Body of pancreas (tissue), 4 donors: ENCODE results near the gene COMMD9. TPM values are rescaled to one million over a fixed set of nuclear protein-coding genes. Genes with fewer than 3 reads are reported as not detected.
A peak's percentile ranks its signal among the peaks of the same experiment; 100 is the strongest.

Experiments
- ATAC-seq: fragments of 150-250 bp; one replicate; pipeline ENCODE4 v1.9.1; 2016
- DNase-seq, 4 donors: peaks; one replicate each; pipeline ENCODE4 v3.0.0-alpha.2; 2019
- H3K27ac ChIP-seq, 4 donors: fragments of 200-600 bp; sonication (generic); 1 replicate in 3 of 4; 2 replicates in 1 of 4; pipeline versions ENCODE4 v1.5.1 to v1.6.1; 2016 to 2019; ENCODE audit warnings: mild to moderate bottlenecking in 1 of 4, mixed read lengths in 1 of 4, moderate library complexity in 1 of 4
- H3K27me3 ChIP-seq, 2 donors: fragments of 200-600 bp; sonication (generic); one replicate each; pipeline ENCODE4 v1.6.0; 2016; ENCODE audit warnings: mild to moderate bottlenecking in 1 of 2
- H3K36me3 ChIP-seq, 2 donors: fragments of 200-600 bp; sonication (generic); replicated peaks in 1 of 2; 2 replicates each; pipeline ENCODE4 v1.5.1; 2016; ENCODE audit warnings: low read depth in 2 of 2; ENCODE audit not compliant: insufficient read depth in 1 of 2
- H3K4me1 ChIP-seq: fragments of 200-600 bp; sonication (generic); one replicate; pipeline ENCODE4 v1.6.0; 2016
- H3K4me3 ChIP-seq, 2 donors: fragments of 200-600 bp; sonication (generic); 1 replicate in 1 of 2; 2 replicates in 1 of 2; pipeline ENCODE4 v1.5.1; 2016 to 2019
- H3K9me3 ChIP-seq, 3 donors: fragments of 200-600 bp; sonication (generic); 1 replicate in 2 of 3; 2 replicates in 1 of 3; pipeline ENCODE4 v1.5.1; 2016
- POLR2A ChIP-seq, 3 donors: fragments of 450-650 bp; IDR thresholded peaks; one replicate each; pipeline ENCODE4 v1.6.1; 2016; ENCODE audit warnings: antibody characterized with exemption in 3 of 3, mild to moderate bottlenecking in 2 of 3
- WGBS, 2 donors: methylation state at CpG; one replicate each; pipeline ENCODE4 v1.1.5; 2017; 5-methylcytosine and 5-hydroxymethylcytosine counted together
- intact Hi-C: fragments of 100-400 bp; cut with DNase I; formaldehyde crosslinking; loops from one replicate; pipeline ENCODE4 v1.15.1; 2023
- total RNA-seq, 2 donors: library from RNA; depleted of rRNA; stranded (reverse); fragments of >200 nt; gene quantifications; one replicate each; pipeline ENCODE4 v1.1.0, GENCODE V29; 2016

Gene COMMD9
- total RNA-seq, 2 donors from 2014 or later: 26.4 to 28.5 TPM

DNA sequence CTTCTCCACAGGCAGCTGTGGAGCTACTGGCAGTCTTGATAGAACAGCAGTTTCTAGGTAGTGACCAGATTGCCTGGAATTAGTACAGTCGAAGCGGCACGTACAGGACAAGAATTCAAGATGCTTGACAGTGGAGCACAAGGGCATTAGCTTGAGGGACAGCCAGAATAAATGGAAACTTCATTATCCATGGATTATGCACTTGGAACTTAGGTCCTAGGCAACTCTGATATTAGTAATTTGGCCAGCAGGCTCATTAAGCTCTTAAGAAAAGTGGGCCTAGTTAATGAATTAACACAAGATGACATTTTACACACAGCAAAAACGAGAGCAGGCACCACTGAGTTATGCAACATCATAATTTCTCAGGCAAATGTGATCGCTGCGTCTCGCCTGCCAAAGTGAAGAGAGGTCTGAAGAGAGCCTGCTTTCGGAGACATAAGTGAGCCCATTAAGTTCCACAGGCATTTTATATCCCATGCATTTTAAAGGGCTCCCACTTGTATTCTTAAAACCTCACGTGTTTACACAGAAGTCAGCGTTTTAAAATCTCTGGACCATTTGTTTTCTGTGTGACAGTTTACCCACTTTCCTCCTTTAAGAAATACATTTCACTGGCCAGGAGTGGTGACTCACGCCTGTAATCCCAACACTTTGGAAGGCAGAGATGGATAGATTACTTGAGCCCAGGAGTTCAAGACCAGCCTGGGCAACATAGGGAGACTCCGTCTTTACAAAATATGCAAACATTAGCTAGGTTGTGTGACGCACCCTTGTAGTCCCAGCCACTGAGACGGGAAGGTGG, 66.2 kb downstream of the COMMD9 start:
- ATAC-seq (no peak), DNase-seq (peak in 1 of 4 donors; percentile 14)
- H3K36me3 ChIP-seq: no peaks in the 10 kb centered on the region
- intact Hi-C loops: no loop called here
- H3K27me3 ChIP-seq: no peaks in the 10 kb centered on the region
- WGBS, 2 donors: 51 to 53% methylated on average over 14 of the region's 14 CpGs
- peaks cover 0 to 5% (median 0%) of the 10 kb centered on the region in 3 donors for H3K9me3 ChIP-seq
- H3K4me1 ChIP-seq: no peaks in the 10 kb centered on the region
- TF ChIP-seq POLR2A (IDR thresholded peaks at IDR 0.05): no peak
- H3K4me3 ChIP-seq: no peak overlapping the region
- H3K27ac ChIP-seq: no peak overlapping the region

Other genes with a start within 250 kb of the COMMD9 start
- 1 to 10 TPM; 2.6 to 3.0 TPM for gene PRR5L, start 6.9 kb upstream of the COMMD9 start, total RNA-seq
- 1 to 10 TPM; 7.5 to 9.2 TPM for gene TRAF6, start 220.8 kb upstream of the COMMD9 start, total RNA-seq